Measurements from ENCODE around the gene BICC1. TPM values are rescaled to one million over a fixed set of nuclear protein-coding genes. Genes with fewer than 3 reads are reported as not detected.

BICC1 gene
- total RNA-seq, 1 experiment from 2014 or later, result 13.9 TPM

GRCh38 chr10:58802047-58802446 is 289.4 kb downstream of the BICC1 start:
- no peak for TF ChIP-seq EZH2 (IDR thresholded peaks at IDR 0.05; ENCODE audit: low read length, unreplicated experiment)
- CTCF ChIA-PET, result no interaction called here
- no peaks in the 10 kb centered on the region for H4K20me1 ChIP-seq (ENCODE audit: low read length)

GRCh38 chr10:58806323-58806722 is 293.7 kb downstream of the BICC1 start:
- H3K27me3 ChIP-seq (ENCODE audit: low read length), result no peaks in the 10 kb centered on the region
- no peaks in the 10 kb centered on the region for H4K20me1 ChIP-seq (ENCODE audit: low read length)
- peaks cover 9% of the 10 kb centered on the region for H3F3A ChIP-seq (ENCODE audit: low read length, unreplicated experiment)
- TF ChIP-seq EZH2phosphoT487 (IDR thresholded peaks at IDR 0.05; ENCODE audit: borderline replicate concordance, low read length), result no peak
- no peak for DNase-seq
- POLR2A ChIA-PET (ENCODE audit: unreplicated experiment), result no interaction called here
- H3K36me3 ChIP-seq (ENCODE audit: low read depth, low read length), result no peaks in the 10 kb centered on the region
- no TSS peak for BruUV-seq (replicated peaks)
- peak overlapping the region; percentile 73 for H3K4me2 ChIP-seq (ENCODE audit: low read length)
- H2AFZ ChIP-seq (ENCODE audit: low read length), result no peak overlapping the region
- H3K27ac ChIP-seq (ENCODE audit: low read length), result peak overlapping the region; percentile 93
- peaks cover 48% of the 10 kb centered on the region for H3K4me1 ChIP-seq (ENCODE audit: insufficient read depth, low read length)
- H3K9me3 ChIP-seq (ENCODE audit: low read length), result no peaks in the 10 kb centered on the region
- H3K4me3 ChIP-seq (ENCODE audit: low read length), result no peak overlapping the region
- intact Hi-C loops (cut with micrococcal nuclease), result loop anchor here (2.0 kb wide), 1 partner anchor 14 kb away; no protein-coding TSS in a partner anchor
- no peaks in the 10 kb centered on the region for H3K79me2 ChIP-seq (ENCODE audit: low read length)
- H3K9ac ChIP-seq (ENCODE audit: low read length), result peak overlapping the region; percentile 8
- CTCF ChIA-PET, result no interaction called here
- no peak for ATAC-seq
- H3K9me2 ChIP-seq (replicated peaks; ENCODE audit: low read length), result no peaks in the 10 kb centered on the region

More at GRCh38 chr10:58802047-58802446, 289.4 kb downstream of the BICC1 start:
- no peak for DNase-seq
- BruUV-seq (replicated peaks), result no TSS peak
- Histone ChIP-seq H3K4me3 (ENCODE audit: low read length) (no peak overlapping the region), H2AFZ (ENCODE audit: low read length) (no peak overlapping the region), H3K9me2 (replicated peaks; ENCODE audit: low read length) (no peaks in the 10 kb centered on the region), H3K9me3 (ENCODE audit: low read length) (no peaks in the 10 kb centered on the region), H3K4me2 (ENCODE audit: low read length) (no peak overlapping the region), H3K79me2 (ENCODE audit: low read length) (no peaks in the 10 kb centered on the region), H3K27me3 (ENCODE audit: low read length) (no peaks in the 10 kb centered on the region), H3K27ac (ENCODE audit: low read length) (no peak overlapping the region), H3F3A (ENCODE audit: low read length, unreplicated experiment) (peaks cover 5% of the 10 kb centered on the region), H3K9ac (ENCODE audit: low read length) (no peak overlapping the region), H3K4me1 (ENCODE audit: insufficient read depth, low read length) (peaks cover 28% of the 10 kb centered on the region), H3K36me3 (ENCODE audit: low read depth, low read length) (no peaks in the 10 kb centered on the region)
- intact Hi-C loops (cut with micrococcal nuclease), result no loop called here
- no peak for ATAC-seq
- POLR2A ChIA-PET (ENCODE audit: unreplicated experiment), result no interaction called here

- peak; percentile 76 for ATAC-seq
These were observed 294.4 kb downstream of the BICC1 start for GRCh38 chr10:58806970-58807628.

More at GRCh38 chr10:58806970-58807628, 294.4 kb downstream of the BICC1 start:
- H3K27me3 ChIP-seq (ENCODE audit: low read length), result no peaks in the 10 kb centered on the region
- no peaks in the 10 kb centered on the region for H3K9me2 ChIP-seq (replicated peaks; ENCODE audit: low read length)
- TF ChIP-seq EZH2 (IDR thresholded peaks at IDR 0.05; ENCODE audit: low read length, unreplicated experiment) (no peak), CTCF (conservative IDR thresholded peaks at IDR 0.05; ENCODE audit: low read depth, low read length) (no peak), EZH2phosphoT487 (IDR thresholded peaks at IDR 0.05; ENCODE audit: borderline replicate concordance, low read length) (no peak)
- peak overlapping the region; percentile 36 for H3K4me3 ChIP-seq (ENCODE audit: low read length)
- peak overlapping the region; percentile 3; the same call in 1 of the 2 replicates for H2AFZ ChIP-seq (ENCODE audit: low read length)
- H3F3A ChIP-seq (ENCODE audit: low read length, unreplicated experiment), result peaks cover 9% of the 10 kb centered on the region
- peak overlapping the region; percentile 74 for H3K9ac ChIP-seq (ENCODE audit: low read length)
- CTCF ChIA-PET, result interaction anchor here (0.6 kb wide), 1 partner anchor 18 kb away, joined by 3 read pairs; no protein-coding TSS in a partner anchor
- H3K36me3 ChIP-seq (ENCODE audit: low read depth, low read length), result no peaks in the 10 kb centered on the region
- peak overlapping the region; percentile 93 for H3K27ac ChIP-seq (ENCODE audit: low read length)
- intact Hi-C loops (cut with micrococcal nuclease), result loop anchor here (1.0 to 2.0 kb wide), 2 partner anchors 14 to 145 kb away; no protein-coding TSS in a partner anchor
- no peaks in the 10 kb centered on the region for H3K9me3 ChIP-seq (ENCODE audit: low read length)
- H4K20me1 ChIP-seq (ENCODE audit: low read length), result no peaks in the 10 kb centered on the region
- DNase-seq, result peak; percentile 97
- no TSS peak for BruUV-seq (replicated peaks)
- peak overlapping the region; percentile 73 for H3K4me2 ChIP-seq (ENCODE audit: low read length)
- H3K4me1 ChIP-seq (ENCODE audit: insufficient read depth, low read length), result peaks cover 55% of the 10 kb centered on the region
- no peaks in the 10 kb centered on the region for H3K79me2 ChIP-seq (ENCODE audit: low read length)
- POLR2A ChIA-PET (ENCODE audit: unreplicated experiment), result no interaction called here

Data from PC-3 (cell line).